ENCODE results near the gene THUMPD3. TPM values are rescaled to one million over a fixed set of nuclear protein-coding genes. Genes with fewer than 3 reads are reported as not detected.

Gene THUMPD3
- total and polyA plus RNA-seq, 2 of the 13 experiments (the other 11 are each of a cell fraction or from before 2014, with no cell fraction given), result 31.2 to 44.1 TPM

GRCh38 chr3:9349321-9350117, 13.3 kb upstream of the THUMPD3 start:
- WGBS (ENCODE audit: low lambda C conversion rate), result 82% methylated on average over 2 of the region's 2 CpGs
- H3K79me2 ChIP-seq (ENCODE audit: insufficient read depth, low read length), result no peaks in the 10 kb centered on the region
- ATAC-seq (no peak), DNase-seq (ENCODE audit: low spot score) (peak; percentile 16), FAIRE-seq (no peak)
- ChIA-PET POLR2A (interaction anchor here (0.7 kb wide), 1 partner anchor 14 kb away, joined by 5 read pairs; the partner anchor contains the start of gene THUMPD3), CTCF (ENCODE audit: low intra/inter-chr PET ratio, low total read pairs) (no interaction called here)
- intact Hi-C loops (cut with micrococcal nuclease; ENCODE audit: unreplicated experiment) (loop anchor here (10.0 kb wide), 1 partner anchor 295 kb away; the partner anchor contains the start of gene MTMR14), in situ Hi-C loops (cut with HindIII; ENCODE audit: extremely low pct_ligation_motif_present, low pct_unique_long_range_greater_than_20kb) (no loop called here)
- H3K9me3 ChIP-seq (ENCODE audit: low read length), result no peaks in the 10 kb centered on the region
- no peak overlapping the region for H3K4me2 ChIP-seq (ENCODE audit: low read depth, low read length)
- H3K4me1 ChIP-seq (ENCODE audit: insufficient read depth, low read length), result peaks cover 33% of the 10 kb centered on the region
- no peak overlapping the region for H3K4me3 ChIP-seq (replicated peaks in 1 of 3; ENCODE audit: insufficient read depth in 1 of 3, low read depth in 2 of 3, low read length in 3 of 3)
- H3K27me3 ChIP-seq (ENCODE audit: control insufficient read depth in 1 of 2, insufficient read depth in 2 of 2, low read length in 2 of 2), result no peaks in the 10 kb centered on the region
- no peak overlapping the region for H3K9ac ChIP-seq (ENCODE audit: insufficient read depth, low read depth, low read length)
- H4K20me1 ChIP-seq (ENCODE audit: insufficient read depth, low read length), result no peaks in the 10 kb centered on the region
- H3K36me3 ChIP-seq (replicated peaks in 1 of 2; ENCODE audit: control insufficient read depth in 1 of 2, insufficient read depth in 2 of 2, low read length in 2 of 2), result no peaks in the 10 kb centered on the region
- BruUV-seq (replicated peaks), result no TSS peak
- H3K27ac ChIP-seq (ENCODE audit: extremely low read length, insufficient read depth, low read length), result no peak overlapping the region
- H2AFZ ChIP-seq (ENCODE audit: low read length), result no peak overlapping the region
- TF ChIP-seq GMEB1 (CRISPR knock-in tag; IDR thresholded peaks at IDR 0.05; ENCODE audit: borderline replicate concordance) (no peak), ZFP36L2 (CRISPR knock-in tag; IDR thresholded peaks at IDR 0.05) (no peak), ZNF530 (CRISPR knock-in tag; IDR thresholded peaks at IDR 0.05; ENCODE audit: low read depth) (no peak), SP2 (CRISPR knock-in tag; IDR thresholded peaks at IDR 0.05) (no peak), ZNF639 (CRISPR knock-in tag; conservative IDR thresholded peaks at IDR 0.05) (no peak), ZNF75D (CRISPR knock-in tag; IDR thresholded peaks at IDR 0.05; ENCODE audit: borderline replicate concordance) (no peak), MLLT10 (CRISPR knock-in tag; IDR thresholded peaks at IDR 0.05) (no peak), RCOR2 (CRISPR knock-in tag; IDR thresholded peaks at IDR 0.05) (no peak), PLSCR1 (CRISPR knock-in tag; IDR thresholded peaks at IDR 0.05; ENCODE audit: borderline replicate concordance) (no peak), ZNF646 (CRISPR knock-in tag; IDR thresholded peaks at IDR 0.05) (no peak)

All from HepG2 (cell line).